C4-2B (cell line): Measurements from ENCODE around the gene XXYLT1.
"Not testable (repeated sequence)": the region's sequence is repeated elsewhere in the genome, so short reads cannot be mapped to it uniquely, and the experiment has no call there.

Source experiments
- H3K27ac ChIP-seq: fragments of 450-650 bp; 2 replicates; pipeline ENCODE4 v1.5.1; 2017
- ZFX ChIP-seq: fragments of 450-650 bp; IDR thresholded peaks from 2 replicates; pipeline ENCODE4 v1.6.1; 2017
- TF ChIP-seq, protein P1 (sequence below): fragments of 450-650 bp; conservative IDR thresholded peaks from 2 replicates; pipeline ENCODE4 v1.5.1; 2017; ENCODE audit warnings: mild to moderate bottlenecking

The XXYLT1 gene

DNA sequence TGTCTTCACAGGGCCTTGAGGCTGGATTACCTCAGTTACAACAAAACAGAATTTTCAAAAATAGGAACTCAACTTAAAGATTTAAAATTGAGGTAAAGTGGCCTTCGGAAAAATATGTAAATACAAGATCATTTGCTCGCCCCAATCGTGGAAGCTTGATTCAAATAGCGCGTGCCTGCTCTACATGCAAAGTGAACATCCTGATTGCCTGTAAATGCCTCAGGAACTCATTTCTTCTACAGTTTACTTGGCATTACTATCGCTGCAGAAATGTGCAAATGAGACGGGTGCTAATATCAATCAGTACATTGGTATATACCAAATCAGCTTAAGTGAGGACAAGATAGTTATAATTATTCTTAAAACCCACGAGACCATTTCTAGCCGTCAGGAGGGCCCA is 159.2 kb downstream of the XXYLT1 start:
- TF ChIP-seq ZFX, result no peak
- TF ChIP-seq, protein P1, sequence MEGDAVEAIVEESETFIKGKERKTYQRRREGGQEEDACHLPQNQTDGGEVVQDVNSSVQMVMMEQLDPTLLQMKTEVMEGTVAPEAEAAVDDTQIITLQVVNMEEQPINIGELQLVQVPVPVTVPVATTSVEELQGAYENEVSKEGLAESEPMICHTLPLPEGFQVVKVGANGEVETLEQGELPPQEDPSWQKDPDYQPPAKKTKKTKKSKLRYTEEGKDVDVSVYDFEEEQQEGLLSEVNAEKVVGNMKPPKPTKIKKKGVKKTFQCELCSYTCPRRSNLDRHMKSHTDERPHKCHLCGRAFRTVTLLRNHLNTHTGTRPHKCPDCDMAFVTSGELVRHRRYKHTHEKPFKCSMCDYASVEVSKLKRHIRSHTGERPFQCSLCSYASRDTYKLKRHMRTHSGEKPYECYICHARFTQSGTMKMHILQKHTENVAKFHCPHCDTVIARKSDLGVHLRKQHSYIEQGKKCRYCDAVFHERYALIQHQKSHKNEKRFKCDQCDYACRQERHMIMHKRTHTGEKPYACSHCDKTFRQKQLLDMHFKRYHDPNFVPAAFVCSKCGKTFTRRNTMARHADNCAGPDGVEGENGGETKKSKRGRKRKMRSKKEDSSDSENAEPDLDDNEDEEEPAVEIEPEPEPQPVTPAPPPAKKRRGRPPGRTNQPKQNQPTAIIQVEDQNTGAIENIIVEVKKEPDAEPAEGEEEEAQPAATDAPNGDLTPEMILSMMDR, result no peak

DNA sequence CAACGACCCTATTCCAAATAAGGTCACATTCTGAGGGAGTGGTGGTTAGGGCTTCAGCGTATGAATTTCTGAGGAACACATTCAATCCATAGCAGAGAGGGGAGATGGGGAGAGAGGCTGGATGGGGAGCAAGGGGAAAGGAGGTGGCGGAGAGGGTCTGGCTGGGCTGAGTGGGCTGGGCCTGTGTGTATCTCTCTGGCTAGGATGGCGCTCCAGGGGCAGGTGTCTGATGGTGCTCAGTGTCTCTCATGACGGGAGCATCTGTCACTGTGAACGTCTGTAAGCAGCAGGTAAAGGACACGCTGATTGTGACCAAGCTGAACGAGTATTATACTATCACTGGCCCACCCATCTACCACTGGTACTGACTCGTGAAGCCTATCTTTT is 159.6 kb downstream of the XXYLT1 start:
- TF ChIP-seq, protein P1, result no peak
- no peak for TF ChIP-seq ZFX
- H3K27ac ChIP-seq, result no peak overlapping the region

More for the DNA sequence above, 159.2 kb downstream of the XXYLT1 start:
- no peak overlapping the region for H3K27ac ChIP-seq

DNA sequence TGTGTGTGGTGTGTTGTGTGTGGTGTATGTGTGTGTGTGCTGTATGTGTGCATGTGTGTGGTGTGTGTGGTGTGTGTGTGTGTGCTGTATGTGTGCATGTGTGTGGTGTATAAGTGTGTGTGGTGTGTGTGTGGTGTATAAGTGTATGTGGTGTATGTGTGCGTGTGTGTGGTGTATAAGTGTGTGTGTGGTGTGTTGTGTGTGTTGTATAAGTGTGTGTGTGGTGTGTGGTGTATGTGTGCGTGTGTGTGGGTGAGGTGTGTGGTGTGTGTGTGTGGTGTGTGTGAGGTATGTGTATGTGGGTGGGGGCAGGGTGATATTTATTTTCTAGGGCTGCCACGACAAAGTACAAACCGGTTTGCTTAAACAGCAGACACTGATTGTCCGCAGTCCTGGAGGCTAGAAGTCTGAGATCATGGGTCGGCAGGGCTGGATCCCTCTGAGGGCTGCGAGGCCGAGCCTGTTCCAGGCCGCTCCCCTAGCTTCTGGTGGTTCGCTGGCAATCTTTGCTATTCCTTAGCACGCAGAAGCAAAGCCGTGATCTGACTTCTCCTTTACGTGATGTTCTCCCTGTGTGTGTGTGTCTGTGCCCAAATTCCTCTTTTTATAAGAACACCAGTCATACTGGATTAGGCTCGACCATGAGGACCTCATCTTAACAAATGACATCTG is 160.2 kb downstream of the XXYLT1 start:
- no peak overlapping the region for H3K27ac ChIP-seq
- TF ChIP-seq ZFX, result no peak
- TF ChIP-seq, protein P1, result no peak

DNA sequence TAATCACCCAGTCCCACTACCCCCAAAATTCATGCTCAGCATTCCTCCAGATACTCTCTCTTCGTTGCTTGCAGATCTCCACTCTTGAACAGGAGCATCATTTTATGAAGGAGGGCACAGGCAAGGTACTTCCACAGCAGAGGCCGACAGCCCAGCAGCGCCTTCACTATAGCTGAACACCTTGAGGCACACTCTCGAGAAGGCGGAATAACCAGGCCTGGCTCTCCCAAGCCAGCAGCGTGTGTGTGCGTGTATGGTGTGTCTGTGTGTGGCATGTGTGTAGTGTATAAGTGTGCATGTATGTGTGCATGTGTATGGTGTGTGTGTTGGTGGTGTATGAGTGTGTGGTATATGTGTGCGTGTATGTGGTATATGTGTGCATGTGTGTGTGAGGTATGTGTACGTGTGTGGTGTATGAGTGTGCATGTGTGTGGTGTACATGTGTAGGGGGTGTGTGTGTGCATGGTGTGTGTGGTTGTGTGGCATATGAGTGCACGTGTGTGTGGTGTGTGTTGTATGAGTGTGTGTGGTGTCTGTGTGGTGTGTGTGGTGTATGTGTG is 161.8 kb downstream of the XXYLT1 start:
- no peak overlapping the region for H3K27ac ChIP-seq
- TF ChIP-seq, protein P1, result no peak
- TF ChIP-seq ZFX, result no peak

DNA sequence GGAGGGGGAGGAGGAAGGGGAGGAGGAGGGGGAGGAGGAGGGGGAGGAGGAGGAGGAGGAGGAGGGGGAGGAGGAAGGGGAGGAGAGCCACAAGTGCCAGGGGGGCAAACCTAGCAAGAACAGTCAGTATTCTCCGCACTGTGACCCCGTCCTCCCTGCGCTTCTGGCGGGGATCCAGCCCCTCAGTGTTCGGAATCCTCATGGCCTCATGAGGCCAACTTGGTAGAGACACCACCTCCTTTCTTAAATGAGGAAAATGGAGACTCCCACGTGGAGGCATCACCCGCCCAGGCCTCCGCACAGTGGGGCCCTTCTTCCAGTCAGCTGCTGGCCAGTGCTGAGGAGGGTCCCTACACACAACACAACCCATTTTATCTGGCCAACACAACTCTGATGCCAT is 163.4 kb downstream of the XXYLT1 start:
- TF ChIP-seq ZFX, result no peak
- TF ChIP-seq, protein P1, result no peak
- no peak overlapping the region for H3K27ac ChIP-seq

DNA sequence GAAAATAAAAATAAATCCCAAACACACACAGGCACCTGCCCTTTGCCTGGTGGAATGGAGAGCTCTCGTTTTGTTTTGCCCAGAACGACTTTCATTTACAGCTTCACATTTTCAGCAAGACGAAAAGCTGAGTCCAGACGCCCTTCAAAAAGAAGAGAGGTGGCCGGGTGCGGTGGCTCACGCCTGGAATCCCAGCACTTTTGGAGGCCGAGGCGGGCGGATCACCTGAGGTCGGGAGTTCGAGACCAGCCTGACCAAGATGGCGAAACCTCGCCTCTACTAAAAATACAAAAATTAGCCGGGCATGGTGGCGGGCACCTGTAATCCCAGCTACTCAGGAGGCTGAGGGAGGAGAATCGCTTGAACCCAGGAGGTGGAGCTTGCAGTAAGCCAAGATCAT is 163.9 kb downstream of the XXYLT1 start:
- not testable (repeated sequence) for H3K27ac ChIP-seq

DNA sequence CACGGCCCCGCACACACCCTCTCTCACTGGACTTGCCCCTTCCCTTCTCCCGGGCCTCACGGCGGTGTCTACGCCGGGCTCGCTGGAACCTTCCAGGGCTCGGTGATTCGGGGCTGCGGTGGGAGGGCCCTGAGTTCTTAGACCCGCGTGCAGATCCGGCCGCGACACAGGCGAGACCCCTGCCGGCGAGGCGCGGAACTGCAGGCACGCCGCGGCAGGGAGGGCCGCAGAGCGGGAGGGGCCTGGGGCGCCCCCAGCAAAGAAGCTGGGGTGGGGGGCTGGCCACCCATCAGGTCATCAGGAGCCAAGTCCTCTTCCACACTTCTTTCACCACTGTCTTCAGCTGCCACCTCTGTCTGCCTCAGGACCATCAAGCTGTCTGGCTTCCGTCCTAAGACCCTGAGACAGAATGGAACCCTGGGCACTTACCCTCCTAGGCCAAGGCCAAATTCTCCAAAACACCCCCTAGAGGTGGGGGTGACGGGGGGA is 164.5 kb downstream of the XXYLT1 start:
- H3K27ac ChIP-seq, result peak overlapping the region; percentile 11; the same call in 1 of the 2 replicates
- TF ChIP-seq, protein P1, result peak; percentile 100
- no peak for TF ChIP-seq ZFX
